NCI-H1048 (cell line): ENCODE data around the gene UCHL5.

ENCODE experiments used
- DNase-seq: peaks from one replicate; lab custom pipeline; 2025; lab: John Stamatoyannopoulos, UW

The UCHL5 gene

DNA sequence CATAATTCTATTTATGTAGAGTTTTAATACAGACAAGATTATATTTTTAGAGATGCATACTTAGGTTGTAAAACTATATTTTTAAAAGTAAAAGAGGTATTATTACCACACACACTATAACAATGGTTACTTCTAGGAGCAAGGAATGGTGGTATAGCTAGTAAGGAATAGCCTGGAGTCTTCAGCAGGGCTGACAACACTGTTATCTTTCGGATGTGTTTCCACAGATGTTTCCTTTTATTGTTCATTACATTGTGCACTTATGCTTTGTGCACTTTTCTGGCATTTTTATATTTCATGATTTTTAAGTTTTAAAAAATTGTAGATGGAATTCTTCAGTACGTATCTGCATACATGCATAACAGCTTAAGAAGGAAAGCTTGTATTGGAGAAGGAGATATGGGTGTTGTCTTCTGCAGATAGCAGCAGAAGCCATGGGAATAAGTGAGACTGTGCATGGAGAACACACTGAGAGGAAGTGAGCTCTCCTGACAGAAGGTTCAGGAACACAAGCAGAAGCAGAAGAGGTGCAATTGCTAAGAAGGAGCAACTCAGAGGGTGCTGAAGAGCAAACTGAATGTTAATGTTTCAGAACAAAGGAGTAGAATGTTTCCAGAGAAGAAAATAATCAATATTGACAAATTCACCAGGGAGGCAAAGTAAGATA lies 91.8 kb downstream of the UCHL5 start:
- no peak for DNase-seq

DNA sequence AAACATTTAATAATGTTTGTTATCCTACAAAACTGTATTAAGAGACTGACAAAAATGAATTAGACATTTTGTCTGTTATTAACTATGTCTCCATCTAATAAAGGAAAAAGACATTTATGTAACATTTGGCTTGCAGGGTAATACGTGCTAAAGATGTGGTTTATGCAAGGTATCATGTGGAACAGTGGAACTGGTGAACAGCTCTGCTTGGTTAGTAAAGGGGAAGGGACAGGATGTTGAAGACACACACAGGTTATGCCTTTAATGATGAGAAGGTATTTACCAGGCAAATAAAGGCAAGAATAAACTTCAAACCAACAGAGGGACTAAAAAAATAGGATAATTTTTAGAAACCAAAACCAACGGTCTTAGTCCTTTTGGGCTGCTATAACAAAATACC lies 93.1 kb downstream of the UCHL5 start:
- no peak for DNase-seq

DNA sequence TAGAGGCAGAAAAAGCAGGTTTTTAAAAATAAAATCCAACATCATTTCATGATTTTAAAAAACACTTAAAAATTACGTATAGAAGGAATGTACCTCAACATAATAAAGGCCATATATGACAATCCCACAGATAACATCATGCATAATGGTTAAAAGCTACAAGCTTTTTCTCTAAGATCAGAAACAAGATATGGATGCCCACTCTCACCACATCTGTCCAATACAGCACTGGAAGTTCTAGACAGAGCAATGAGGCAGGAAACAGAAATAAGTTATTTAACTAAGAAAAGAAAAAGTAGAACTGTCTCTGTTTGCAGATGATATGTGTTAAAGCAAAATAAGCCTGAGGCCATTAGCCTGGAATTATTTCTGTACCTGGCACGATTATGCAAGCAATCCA lies 96.3 kb downstream of the UCHL5 start:
- DNase-seq = no peak
